Measurements from ENCODE around the gene TMEM186. TPM values are rescaled to one million over a fixed set of nuclear protein-coding genes. Genes with fewer than 3 reads are reported as not detected.

Gene TMEM186
- polyA plus RNA-seq, 3 donors: 3.8 to 4.5 (median 4.4) TPM

- no peak for DNase-seq
- Mint-ChIP-seq H3K4me1 (no peaks in the 10 kb centered on the region), H3K36me3 (peaks cover 52 to 54% of the 10 kb centered on the region in 2 donors), H3K27me3 (ENCODE audit: low read depth in 3 of 3) (peaks cover 0 to 3% (median 1%) of the 10 kb centered on the region in 3 donors), H3K4me3 (peak overlapping the region in 1 of 2 donors; percentile 28), H3K27ac (no peak overlapping the region), H3K9me3 (no peaks in the 10 kb centered on the region)
- H3K27ac ChIP-seq (ENCODE audit: low read depth in 1 of 2, low read length in 2 of 2): no peak overlapping the region
- no peak overlapping the region for H2AFZ ChIP-seq (ENCODE audit: insufficient read depth, low read depth, low read length, poor library complexity, severe bottlenecking)
- H3K27me3 ChIP-seq (ENCODE audit: control insufficient read depth in 2 of 2, insufficient read depth in 2 of 2, low read length in 2 of 2): no peaks in the 10 kb centered on the region
- no peak for TF ChIP-seq CTCF (IDR thresholded peaks at IDR 0.05)
- H3K4me2 ChIP-seq (replicated peaks; ENCODE audit: extremely low read depth, low read length, poor library complexity, severe bottlenecking): no peak overlapping the region
- H3K79me2 ChIP-seq (ENCODE audit: insufficient read depth, low read length): no peaks in the 10 kb centered on the region
- 100% methylated on average over 1 of the region's 5 CpGs for WGBS (ENCODE audit: insufficient coverage)
- peaks cover 15 to 37% of the 10 kb centered on the region in 2 donors for H3K36me3 ChIP-seq (replicated peaks in 1 of 2; ENCODE audit: control insufficient read depth in 1 of 2, insufficient read depth in 2 of 2, low read length in 2 of 2)
- H3K9me3 ChIP-seq (replicated peaks in 1 of 2; ENCODE audit: control insufficient read depth in 1 of 2, insufficient read depth in 1 of 2, low read length in 2 of 2): no peaks in the 10 kb centered on the region
- intact Hi-C loops (cut with micrococcal nuclease): no loop called here
- no peaks in the 10 kb centered on the region for H3K4me1 ChIP-seq (ENCODE audit: control insufficient read depth in 1 of 2, insufficient read depth in 2 of 2, low read length in 2 of 2)
- no peak overlapping the region for H3K9ac ChIP-seq (ENCODE audit: insufficient read depth, low read length, poor library complexity, severe bottlenecking)
- no peak overlapping the region for H3K4me3 ChIP-seq (replicated peaks in 1 of 3; ENCODE audit: low read depth in 2 of 3, low read length in 3 of 3)
- H4K20me1 ChIP-seq (ENCODE audit: insufficient read depth, low read length): no peaks in the 10 kb centered on the region
These were observed 40.7 kb downstream of the TMEM186 start for GRCh38 chr16:8756755-8757154.

- H2AFZ ChIP-seq (ENCODE audit: insufficient read depth, low read depth, low read length, poor library complexity, severe bottlenecking): no peak overlapping the region
- WGBS (ENCODE audit: insufficient coverage): 63% methylated on average over 6 of the region's 9 CpGs
- no peak overlapping the region for H3K4me3 ChIP-seq (replicated peaks in 1 of 3; ENCODE audit: low read depth in 2 of 3, low read length in 3 of 3)
- no peaks in the 10 kb centered on the region for H3K9me3 ChIP-seq (replicated peaks in 1 of 2; ENCODE audit: control insufficient read depth in 1 of 2, insufficient read depth in 1 of 2, low read length in 2 of 2)
- no peak for DNase-seq
- H3K36me3 ChIP-seq (replicated peaks in 1 of 2; ENCODE audit: control insufficient read depth in 1 of 2, insufficient read depth in 2 of 2, low read length in 2 of 2): peaks cover 23 to 42% of the 10 kb centered on the region in 2 donors
- no peak overlapping the region for H3K4me2 ChIP-seq (replicated peaks; ENCODE audit: extremely low read depth, low read length, poor library complexity, severe bottlenecking)
- no peak overlapping the region for H3K9ac ChIP-seq (ENCODE audit: insufficient read depth, low read length, poor library complexity, severe bottlenecking)
- intact Hi-C loops (cut with micrococcal nuclease): no loop called here
- Mint-ChIP-seq H3K36me3 (peaks cover 50 to 56% of the 10 kb centered on the region in 2 donors), H3K27me3 (ENCODE audit: low read depth in 3 of 3) (peaks cover 0 to 1% (median 1%) of the 10 kb centered on the region in 3 donors), H3K27ac (no peak overlapping the region), H3K4me1 (peaks cover 6% of the 10 kb centered on the region), H3K4me3 (no peak overlapping the region), H3K9me3 (peaks cover 3 to 11% (median 8%) of the 10 kb centered on the region in 7 donors)
- H4K20me1 ChIP-seq (ENCODE audit: insufficient read depth, low read length): no peaks in the 10 kb centered on the region
- no peak overlapping the region for H3K27ac ChIP-seq (ENCODE audit: low read depth in 1 of 2, low read length in 2 of 2)
- TF ChIP-seq CTCF (IDR thresholded peaks at IDR 0.05): no peak
- H3K79me2 ChIP-seq (ENCODE audit: insufficient read depth, low read length): no peaks in the 10 kb centered on the region
- no peaks in the 10 kb centered on the region for H3K27me3 ChIP-seq (ENCODE audit: control insufficient read depth in 2 of 2, insufficient read depth in 2 of 2, low read length in 2 of 2)
- peaks cover 0 to 5% of the 10 kb centered on the region in 2 donors for H3K4me1 ChIP-seq (ENCODE audit: control insufficient read depth in 1 of 2, insufficient read depth in 2 of 2, low read length in 2 of 2)
These were observed 43.9 kb downstream of the TMEM186 start for GRCh38 chr16:8753416-8754054.
